HL-60 (cell line): ENCODE measurements around the gene NEK9.
"Not testable (repeated sequence)": the region's sequence is repeated elsewhere in the genome, so short reads cannot be mapped to it uniquely, and the experiment has no call there.

Experiments used
- DNase-seq, 2 experiments: peaks; one replicate each; pipeline ENCODE4 v3.0.0-alpha.2; 2010 to 2020; ENCODE audit warnings: low read depth in 1 of 2, low spot score in 1 of 2
- H3K27ac ChIP-seq: fragments of 250-450 bp; sonication (Bioruptor Pico); replicated peaks from 2 replicates; pipeline ENCODE4 v1.5.1; 2020; ENCODE audit warnings: mild to moderate bottlenecking, moderate library complexity
- H3K27me3 ChIP-seq: fragments of 250-450 bp; sonication (Bioruptor Pico); 2 replicates; pipeline ENCODE4 v1.5.1; 2021; ENCODE audit warnings: mild to moderate bottlenecking, moderate library complexity; ENCODE audit not compliant: insufficient read depth, poor library complexity, severe bottlenecking
- H3K4me3 ChIP-seq: replicated peaks from 2 replicates; pipeline ENCODE4 v1.5.1; 2011; ENCODE audit warnings: mild to moderate bottlenecking, control low read depth, low read length; ENCODE audit not compliant: insufficient read depth
- GABPA ChIP-seq: IDR thresholded peaks from 2 replicates; pipeline ENCODE4 v1.6.1; 2012; ENCODE audit warnings: low read depth
- POLR2AphosphoS5 ChIP-seq: IDR thresholded peaks from 2 replicates; pipeline ENCODE4 v1.6.1; 2012; ENCODE audit warnings: low read depth
- SPI1 ChIP-seq: IDR thresholded peaks from 2 replicates; pipeline ENCODE4 v1.6.1; 2012; ENCODE audit warnings: low read depth, mild to moderate bottlenecking, borderline replicate concordance
- TF ChIP-seq, protein P1 (sequence below): IDR thresholded peaks from 2 replicates; pipeline ENCODE4 v1.6.1; 2012; ENCODE audit warnings: low read depth; ENCODE audit not compliant: insufficient replicate concordance
- TF ChIP-seq, protein P2 (sequence below): IDR thresholded peaks from one replicate; pipeline ENCODE4 v1.5.1; 2011; ENCODE audit warnings: low read length, control low read depth, inconsistent platforms; ENCODE audit not compliant: insufficient read depth

Gene NEK9

GRCh38 chr14:75151851-75152250 is 25.0 kb upstream of the NEK9 start:
- DNase-seq: no peak
- no peak overlapping the region for H3K4me3 ChIP-seq
- no peak overlapping the region for H3K27ac ChIP-seq
- TF ChIP-seq GABPA (no peak), SPI1 (no peak), POLR2AphosphoS5 (no peak)
- TF ChIP-seq, protein P1, sequence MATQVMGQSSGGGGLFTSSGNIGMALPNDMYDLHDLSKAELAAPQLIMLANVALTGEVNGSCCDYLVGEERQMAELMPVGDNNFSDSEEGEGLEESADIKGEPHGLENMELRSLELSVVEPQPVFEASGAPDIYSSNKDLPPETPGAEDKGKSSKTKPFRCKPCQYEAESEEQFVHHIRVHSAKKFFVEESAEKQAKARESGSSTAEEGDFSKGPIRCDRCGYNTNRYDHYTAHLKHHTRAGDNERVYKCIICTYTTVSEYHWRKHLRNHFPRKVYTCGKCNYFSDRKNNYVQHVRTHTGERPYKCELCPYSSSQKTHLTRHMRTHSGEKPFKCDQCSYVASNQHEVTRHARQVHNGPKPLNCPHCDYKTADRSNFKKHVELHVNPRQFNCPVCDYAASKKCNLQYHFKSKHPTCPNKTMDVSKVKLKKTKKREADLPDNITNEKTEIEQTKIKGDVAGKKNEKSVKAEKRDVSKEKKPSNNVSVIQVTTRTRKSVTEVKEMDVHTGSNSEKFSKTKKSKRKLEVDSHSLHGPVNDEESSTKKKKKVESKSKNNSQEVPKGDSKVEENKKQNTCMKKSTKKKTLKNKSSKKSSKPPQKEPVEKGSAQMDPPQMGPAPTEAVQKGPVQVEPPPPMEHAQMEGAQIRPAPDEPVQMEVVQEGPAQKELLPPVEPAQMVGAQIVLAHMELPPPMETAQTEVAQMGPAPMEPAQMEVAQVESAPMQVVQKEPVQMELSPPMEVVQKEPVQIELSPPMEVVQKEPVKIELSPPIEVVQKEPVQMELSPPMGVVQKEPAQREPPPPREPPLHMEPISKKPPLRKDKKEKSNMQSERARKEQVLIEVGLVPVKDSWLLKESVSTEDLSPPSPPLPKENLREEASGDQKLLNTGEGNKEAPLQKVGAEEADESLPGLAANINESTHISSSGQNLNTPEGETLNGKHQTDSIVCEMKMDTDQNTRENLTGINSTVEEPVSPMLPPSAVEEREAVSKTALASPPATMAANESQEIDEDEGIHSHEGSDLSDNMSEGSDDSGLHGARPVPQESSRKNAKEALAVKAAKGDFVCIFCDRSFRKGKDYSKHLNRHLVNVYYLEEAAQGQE: no peak
- TF ChIP-seq, protein P2, sequence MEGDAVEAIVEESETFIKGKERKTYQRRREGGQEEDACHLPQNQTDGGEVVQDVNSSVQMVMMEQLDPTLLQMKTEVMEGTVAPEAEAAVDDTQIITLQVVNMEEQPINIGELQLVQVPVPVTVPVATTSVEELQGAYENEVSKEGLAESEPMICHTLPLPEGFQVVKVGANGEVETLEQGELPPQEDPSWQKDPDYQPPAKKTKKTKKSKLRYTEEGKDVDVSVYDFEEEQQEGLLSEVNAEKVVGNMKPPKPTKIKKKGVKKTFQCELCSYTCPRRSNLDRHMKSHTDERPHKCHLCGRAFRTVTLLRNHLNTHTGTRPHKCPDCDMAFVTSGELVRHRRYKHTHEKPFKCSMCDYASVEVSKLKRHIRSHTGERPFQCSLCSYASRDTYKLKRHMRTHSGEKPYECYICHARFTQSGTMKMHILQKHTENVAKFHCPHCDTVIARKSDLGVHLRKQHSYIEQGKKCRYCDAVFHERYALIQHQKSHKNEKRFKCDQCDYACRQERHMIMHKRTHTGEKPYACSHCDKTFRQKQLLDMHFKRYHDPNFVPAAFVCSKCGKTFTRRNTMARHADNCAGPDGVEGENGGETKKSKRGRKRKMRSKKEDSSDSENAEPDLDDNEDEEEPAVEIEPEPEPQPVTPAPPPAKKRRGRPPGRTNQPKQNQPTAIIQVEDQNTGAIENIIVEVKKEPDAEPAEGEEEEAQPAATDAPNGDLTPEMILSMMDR: no peak
- H3K27me3 ChIP-seq: no peaks in the 10 kb centered on the region

DNA sequence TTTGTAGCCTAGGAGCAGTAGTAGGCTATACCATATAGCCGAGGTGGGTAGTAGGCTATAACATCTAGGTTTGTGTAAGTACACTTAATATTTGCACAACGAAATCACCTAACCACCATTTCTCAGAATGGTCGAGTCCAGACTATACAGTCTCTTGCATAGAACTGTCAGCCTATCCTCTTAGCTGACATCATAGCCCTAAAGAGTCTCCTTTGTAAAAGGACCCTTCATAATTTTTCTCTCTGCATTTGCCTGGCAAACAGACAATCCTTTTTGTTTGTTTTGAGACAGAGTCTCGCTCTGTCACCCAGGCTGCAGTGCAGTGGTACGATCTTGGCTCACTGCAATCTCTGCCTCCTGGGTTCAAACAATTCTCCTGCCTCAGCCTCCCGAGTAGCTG is 23.8 kb upstream of the NEK9 start:
- not testable (repeated sequence) for H3K27ac ChIP-seq, H3K4me3 ChIP-seq, H3K27me3 ChIP-seq, DNase-seq

GRCh38 chr14:75150150-75150549 is 23.3 kb upstream of the NEK9 start:
- no peak for TF ChIP-seq POLR2AphosphoS5
- no peak for TF ChIP-seq GABPA
- no peak for TF ChIP-seq SPI1
- TF ChIP-seq, protein P1: no peak
- TF ChIP-seq, protein P2: no peak
- Histone ChIP-seq H3K4me3 (no peak overlapping the region), H3K27me3 (no peaks in the 10 kb centered on the region), H3K27ac (no peak overlapping the region)
- DNase-seq: no peak

- DNase-seq: peak in 1 of 2 experiments; percentile 79
- peak overlapping the region; percentile 48 for H3K27ac ChIP-seq
- no peak for TF ChIP-seq POLR2AphosphoS5
- no peak for TF ChIP-seq SPI1
- no peak for TF ChIP-seq GABPA
- TF ChIP-seq, protein P2: no peak
- TF ChIP-seq, protein P1: no peak
- H3K4me3 ChIP-seq: no peak overlapping the region
- H3K27me3 ChIP-seq: no peaks in the 10 kb centered on the region
Observed at GRCh38 chr14:75147423-75148071, 20.7 kb upstream of the NEK9 start.
